NCI-H128 (cell line): ENCODE results near the gene NAA25.
A peak's percentile ranks its signal among the peaks of the same experiment; 100 is the strongest.
"Not testable (repeated sequence)": the region's sequence is repeated elsewhere in the genome, so short reads cannot be mapped to it uniquely, and the experiment has no call there.

Experiments used
- DNase-seq: peaks from one replicate; lab custom pipeline; 2025; ENCODE audit not compliant: unreplicated experiment; lab: John Stamatoyannopoulos, UW

The NAA25 gene

GRCh38 chr12:112063273-112063672, 45.3 kb downstream of the NAA25 start:
- no peak for DNase-seq

DNA sequence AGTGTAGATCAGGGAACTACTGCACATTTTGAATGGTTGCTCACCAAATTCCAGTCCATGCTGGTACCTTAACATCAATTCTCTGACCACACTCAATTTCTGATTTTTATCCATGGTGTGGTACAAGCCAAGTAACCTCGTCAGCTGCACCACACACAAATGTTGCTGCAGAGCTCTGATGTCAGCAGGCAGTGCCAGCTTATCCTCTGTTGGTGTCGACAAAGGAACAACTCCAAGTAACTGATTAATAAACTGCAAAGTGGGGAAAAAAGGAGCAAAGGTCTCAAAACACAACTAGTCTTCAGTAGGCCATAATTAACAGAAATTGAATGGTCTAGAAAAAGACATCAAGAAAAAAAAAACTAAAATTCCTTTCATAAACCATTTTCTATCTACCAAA, 47.4 kb downstream of the NAA25 start:
- no peak for DNase-seq

GRCh38 chr12:112049351-112049750, 59.2 kb downstream of the NAA25 start:
- DNase-seq = no peak

DNA sequence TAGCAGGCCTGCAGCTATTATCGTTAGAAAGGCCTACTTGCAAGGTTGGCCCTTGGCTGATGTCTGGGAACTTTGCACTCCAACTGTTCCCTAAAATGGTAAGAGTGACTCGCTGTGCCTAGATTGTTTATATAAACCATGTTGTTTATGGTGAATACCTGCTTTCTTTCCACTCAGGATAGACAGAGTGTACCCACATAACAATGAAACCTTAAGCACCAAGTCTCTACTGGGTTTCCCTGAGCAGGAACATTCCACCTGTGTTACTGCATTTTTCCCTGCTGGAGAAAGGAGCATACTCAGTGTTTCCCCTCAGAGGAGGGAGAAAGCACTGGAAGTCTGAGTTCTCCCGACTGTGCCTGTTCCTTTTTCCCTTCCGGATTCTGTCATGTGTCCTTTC, 62.6 kb downstream of the NAA25 start:
- DNase-seq = no peak

- not testable (repeated sequence) for DNase-seq
Measured at GRCh38 chr12:112036614-112037013, 72.0 kb downstream of the NAA25 start.

DNA sequence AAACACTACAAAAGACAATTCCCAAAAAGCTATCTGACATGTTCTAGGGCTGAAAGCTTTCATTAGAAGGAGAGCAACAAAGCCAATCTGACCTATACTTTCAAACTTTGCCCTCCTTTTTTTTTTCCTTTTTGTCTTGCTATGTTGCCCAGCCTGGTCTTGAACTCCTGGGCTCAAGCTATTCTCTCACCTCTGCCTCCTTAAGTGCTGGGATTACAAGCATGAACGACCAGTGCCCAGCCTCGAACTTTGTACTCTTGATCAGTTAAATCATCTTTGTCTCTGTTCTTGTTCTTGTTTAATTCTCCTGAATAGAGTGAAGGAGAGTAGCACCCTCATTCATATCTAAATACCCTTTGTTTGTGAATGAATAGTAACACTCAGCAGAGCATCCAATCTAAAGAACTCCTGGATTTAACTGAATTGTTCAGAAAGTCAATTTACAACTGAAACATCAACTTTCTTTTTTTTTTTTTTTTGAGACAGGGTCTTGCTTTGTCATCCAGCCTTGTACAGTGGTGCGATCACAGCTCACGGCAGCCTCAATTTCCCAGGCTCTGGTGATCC, 73.3 kb downstream of the NAA25 start:
- DNase-seq = no peak

GRCh38 chr12:112032292-112032691, 76.3 kb downstream of the NAA25 start:
- no peak for DNase-seq

- no peak for DNase-seq
Measured at GRCh38 chr12:112031472-112031871, 77.1 kb downstream of the NAA25 start.

DNA sequence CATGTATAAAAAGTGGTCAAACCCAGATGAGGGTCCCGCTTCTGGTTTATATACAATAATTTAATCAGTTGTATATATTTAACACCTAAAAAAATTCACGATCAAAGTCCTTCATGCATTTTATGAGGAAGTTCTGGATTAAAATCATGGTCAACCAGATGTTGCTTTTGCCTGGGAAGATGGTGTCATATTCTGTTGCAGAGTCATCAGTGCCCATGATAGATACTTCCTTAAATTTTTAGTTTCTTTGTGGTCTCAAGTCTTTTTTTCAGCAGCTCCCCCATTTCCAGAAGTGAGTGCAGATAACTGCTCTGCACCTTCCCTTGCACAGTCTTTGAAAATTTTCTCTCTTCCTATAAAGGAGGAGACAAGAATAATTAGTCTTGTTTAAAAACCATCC, 79.3 kb downstream of the NAA25 start:
- DNase-seq = no peak

- no peak for DNase-seq
Measured at GRCh38 chr12:112025808-112026375, 82.7 kb downstream of the NAA25 start.

DNA sequence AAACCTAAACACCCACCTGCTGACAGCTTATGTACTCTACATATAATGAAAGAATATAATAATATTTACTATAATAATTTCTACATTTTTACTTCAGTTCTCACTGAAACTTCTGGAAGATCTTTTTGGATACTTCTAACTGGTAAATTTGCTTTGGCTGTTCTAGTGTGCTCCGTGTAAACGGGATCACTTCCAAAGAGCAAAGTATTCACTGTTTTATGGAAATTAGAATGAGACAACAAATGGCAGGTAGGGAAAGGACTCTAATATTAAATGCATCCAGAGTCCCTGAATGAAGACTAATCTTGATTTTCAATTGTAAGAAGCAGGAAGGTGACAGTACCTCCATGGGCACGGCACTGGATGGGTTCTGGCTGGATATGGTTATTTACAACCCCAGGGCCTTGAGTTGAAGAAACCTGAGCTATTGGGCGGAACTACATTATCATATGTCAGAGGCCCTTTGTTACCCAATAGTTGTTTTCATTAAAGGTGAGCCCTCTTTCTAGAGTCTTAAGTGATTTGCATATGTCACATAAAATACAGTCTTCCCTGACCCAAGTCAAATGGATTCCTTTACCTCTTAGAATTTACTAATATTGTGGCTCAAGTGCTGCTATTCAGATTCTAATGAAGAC, 84.7 kb downstream of the NAA25 start:
- DNase-seq = no peak

DNA sequence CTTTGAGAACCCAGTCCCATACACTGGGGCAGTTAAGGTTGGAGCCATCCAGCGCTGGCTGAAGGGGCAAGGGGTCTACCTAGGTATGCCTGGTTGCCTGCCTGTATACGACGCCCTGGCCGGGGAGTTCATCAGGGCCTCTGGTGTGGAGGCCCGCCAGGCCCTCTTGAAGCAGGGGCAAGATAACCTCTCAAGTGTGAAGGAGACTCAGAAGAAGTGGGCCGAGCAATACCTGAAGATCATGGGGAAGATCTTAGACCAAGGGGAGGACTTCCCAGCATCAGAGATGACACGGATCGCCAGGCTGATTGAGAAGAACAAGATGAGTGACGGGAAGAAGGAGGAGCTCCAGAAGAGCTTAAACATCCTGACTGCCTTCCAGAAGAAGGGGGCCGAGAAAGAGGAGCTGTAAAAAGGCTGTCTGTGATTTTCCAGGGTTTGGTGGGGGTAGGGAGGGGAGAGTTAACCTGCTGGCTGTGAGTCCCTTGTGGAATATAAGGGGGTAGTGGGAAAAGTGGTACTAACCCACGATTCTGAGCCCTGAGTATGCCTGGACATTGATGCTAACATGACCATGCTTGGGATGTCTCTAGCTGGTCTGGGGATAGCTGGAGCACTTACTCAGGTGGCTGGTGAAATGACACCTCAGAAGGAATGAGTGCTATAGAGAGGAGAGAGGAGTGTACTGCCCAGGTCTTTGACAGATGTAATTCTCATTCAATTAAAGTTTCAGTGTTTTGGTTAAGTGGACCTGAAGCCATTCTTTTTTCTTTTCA, 86.2 kb downstream of the NAA25 start:
- no peak for DNase-seq

GRCh38 chr12:112020947-112021457, 87.6 kb downstream of the NAA25 start:
- no peak for DNase-seq

GRCh38 chr12:112018571-112019237, 89.9 kb downstream of the NAA25 start:
- DNase-seq = no peak

GRCh38 chr12:112017041-112017440, 91.5 kb downstream of the NAA25 start:
- no peak for DNase-seq

DNA sequence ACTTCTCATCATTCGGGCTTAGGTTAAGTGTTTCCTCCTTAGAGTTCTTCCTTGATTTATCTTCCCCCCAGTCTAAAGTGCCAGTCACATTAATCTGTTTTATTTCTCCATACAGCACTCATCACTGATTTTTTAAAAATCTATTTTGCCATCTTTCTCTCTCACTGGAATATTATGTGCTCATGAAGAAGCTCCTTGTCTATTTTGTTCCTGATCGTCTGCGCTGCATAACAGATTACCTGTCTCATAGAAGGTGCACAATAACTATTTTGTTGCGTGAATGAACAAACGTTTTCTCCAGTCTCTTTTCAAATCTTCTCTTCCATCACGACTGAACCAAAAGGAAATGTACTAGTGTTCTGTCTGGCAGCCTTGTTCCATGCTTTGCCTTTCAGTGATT, 92.6 kb downstream of the NAA25 start:
- no peak for DNase-seq

- peak; percentile 36 for DNase-seq
Measured at GRCh38 chr12:112013601-112014402, 94.8 kb downstream of the NAA25 start.

GRCh38 chr12:112012775-112013600, 95.6 kb downstream of the NAA25 start, which contains the start of the genes ERP29 and TMEM116:
TSS of gene ERP29 (plus strand) at chr12:112013426. CDS start at chr12:112013466, 40 bp downstream.
TSS of gene TMEM116 (minus strand) at chr12:112013165. CDS start at chr12:112005270, 7,895 bp downstream.
- DNase-seq = peak; percentile 97

GRCh38 chr12:112011685-112012084, 96.9 kb downstream of the NAA25 start:
- DNase-seq = no peak
